ENCODE data around the gene HOXD13.

DNA sequence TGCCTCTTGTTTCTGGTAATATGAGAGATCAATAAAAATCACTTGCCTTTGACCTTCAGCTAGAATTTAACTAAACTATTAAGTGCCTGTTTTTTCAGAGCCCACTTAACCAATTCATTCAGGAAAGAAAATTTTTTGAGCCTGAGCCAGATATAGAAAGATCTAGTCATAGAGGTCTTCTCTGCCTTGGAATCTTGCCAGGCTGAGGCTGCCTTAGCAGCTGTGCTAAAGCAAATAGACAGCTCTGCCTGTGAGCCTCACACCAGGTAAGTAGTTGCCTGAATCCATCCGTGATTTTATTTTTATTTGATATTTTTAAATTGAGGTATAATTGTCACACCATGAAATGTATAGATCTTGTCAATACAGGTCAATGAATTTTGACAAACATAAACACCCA lies 36.1 kb upstream of the HOXD13 start:
- TF ChIP-seq, protein P1, sequence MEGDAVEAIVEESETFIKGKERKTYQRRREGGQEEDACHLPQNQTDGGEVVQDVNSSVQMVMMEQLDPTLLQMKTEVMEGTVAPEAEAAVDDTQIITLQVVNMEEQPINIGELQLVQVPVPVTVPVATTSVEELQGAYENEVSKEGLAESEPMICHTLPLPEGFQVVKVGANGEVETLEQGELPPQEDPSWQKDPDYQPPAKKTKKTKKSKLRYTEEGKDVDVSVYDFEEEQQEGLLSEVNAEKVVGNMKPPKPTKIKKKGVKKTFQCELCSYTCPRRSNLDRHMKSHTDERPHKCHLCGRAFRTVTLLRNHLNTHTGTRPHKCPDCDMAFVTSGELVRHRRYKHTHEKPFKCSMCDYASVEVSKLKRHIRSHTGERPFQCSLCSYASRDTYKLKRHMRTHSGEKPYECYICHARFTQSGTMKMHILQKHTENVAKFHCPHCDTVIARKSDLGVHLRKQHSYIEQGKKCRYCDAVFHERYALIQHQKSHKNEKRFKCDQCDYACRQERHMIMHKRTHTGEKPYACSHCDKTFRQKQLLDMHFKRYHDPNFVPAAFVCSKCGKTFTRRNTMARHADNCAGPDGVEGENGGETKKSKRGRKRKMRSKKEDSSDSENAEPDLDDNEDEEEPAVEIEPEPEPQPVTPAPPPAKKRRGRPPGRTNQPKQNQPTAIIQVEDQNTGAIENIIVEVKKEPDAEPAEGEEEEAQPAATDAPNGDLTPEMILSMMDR (IDR thresholded peaks at IDR 0.05 in 4 of 5, conservative IDR thresholded peaks at IDR 0.05 in 1 of 5) = no peak
- TF ChIP-seq POLR2A (IDR thresholded peaks at IDR 0.05) = no peak

All from gastrocnemius medialis (tissue), 4 donors.